ENCODE results near the gene LPP. TPM values are rescaled to one million over a fixed set of nuclear protein-coding genes. Genes with fewer than 3 reads are reported as not detected.

Gene LPP
- total RNA-seq, 1 experiment from 2014 or later: 148 TPM

DNA sequence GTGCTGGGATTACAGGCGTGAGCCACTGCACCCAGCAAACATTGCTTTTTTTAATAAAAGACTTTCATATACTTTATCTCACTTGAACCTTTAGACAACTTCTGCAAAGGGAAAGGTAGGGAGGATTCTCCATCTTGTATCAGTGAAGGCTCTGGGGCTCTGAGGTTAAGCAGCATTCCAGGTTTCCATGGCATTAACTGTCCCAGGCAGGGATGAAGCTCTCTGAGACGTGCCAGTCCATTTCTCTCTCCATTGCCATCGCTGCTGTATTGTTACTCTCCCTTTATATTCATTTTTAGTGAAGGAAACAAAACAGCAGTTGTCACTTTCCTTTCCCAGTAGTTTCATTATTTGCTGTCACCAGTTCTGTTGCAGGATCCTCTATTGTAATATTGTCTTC lies 342.4 kb downstream of the LPP start:
- no TSS peak for BruUV-seq (replicated peaks)
- Histone ChIP-seq H3K27me3 (ENCODE audit: insufficient read depth, low read depth) (no peaks in the 10 kb centered on the region), H3K36me3 (ENCODE audit: low read depth) (0 out of 2 replicates have a peak, but pooled peaks cover 3% of the 10 kb centered on the region), H3K9me3 (ENCODE audit: insufficient read depth, low read depth) (peaks cover 5% of the 10 kb centered on the region; the same call in 1 of the 2 replicates), H3F3A (ENCODE audit: insufficient read depth, low read depth) (0 out of 2 replicates have a peak, but pooled peaks cover 8% of the 10 kb centered on the region), H3K9me2 (ENCODE audit: insufficient read depth) (no peaks in the 10 kb centered on the region), H3K27ac (no peak overlapping the region), H3K4me3 (no peak overlapping the region), H3K4me1 (replicated peaks; ENCODE audit: insufficient read depth) (peaks cover 3% of the 10 kb centered on the region; the same call in 1 of the 2 replicates), H2AFZ (no peak overlapping the region), H4K20me1 (ENCODE audit: insufficient read depth) (no peaks in the 10 kb centered on the region), H3K79me2 (ENCODE audit: low read depth) (peaks cover 4% of the 10 kb centered on the region; the same call in 1 of the 2 replicates), H3K4me2 (no peak overlapping the region)
- TF ChIP-seq EZH2 (IDR thresholded peaks at IDR 0.05; ENCODE audit: low read depth): no peak
- TF ChIP-seq CTCF (conservative IDR thresholded peaks at IDR 0.05): no peak
- intact Hi-C loops (cut with micrococcal nuclease; ENCODE audit: unreplicated experiment): no loop called here
- ChIA-PET POLR2A (ENCODE audit: unreplicated experiment) (no interaction called here), CTCF (no interaction called here)
- DNase-seq: no peak

- CTCF ChIA-PET: interaction anchor here (0.6 kb wide), 1 partner anchor 1051 kb away, joined by 3 read pairs; no protein-coding TSS in a partner anchor
- peaks cover 4% of the 10 kb centered on the region; the same call in 1 of the 2 replicates for H3K79me2 ChIP-seq (ENCODE audit: low read depth)
Measured at GRCh38 chr3:188497021-188497420, 343.1 kb downstream of the LPP start.

GRCh38 chr3:188503647-188504046 lies 349.7 kb downstream of the LPP start:
- intact Hi-C loops (cut with micrococcal nuclease; ENCODE audit: unreplicated experiment): no loop called here
- Histone ChIP-seq H3K9me3 (ENCODE audit: insufficient read depth, low read depth) (peaks cover 19% of the 10 kb centered on the region; the same call in 1 of the 2 replicates), H3K27ac (no peak overlapping the region), H3K4me3 (no peak overlapping the region), H2AFZ (no peak overlapping the region), H3K9me2 (ENCODE audit: insufficient read depth) (no peaks in the 10 kb centered on the region), H3K4me1 (replicated peaks; ENCODE audit: insufficient read depth) (no peaks in the 10 kb centered on the region), H3K4me2 (no peak overlapping the region), H3K79me2 (ENCODE audit: low read depth) (peaks cover 4% of the 10 kb centered on the region; the same call in 1 of the 2 replicates), H3K36me3 (ENCODE audit: low read depth) (0 out of 2 replicates have a peak, but pooled peaks cover 3% of the 10 kb centered on the region), H3F3A (ENCODE audit: insufficient read depth, low read depth) (no peaks in the 10 kb centered on the region; the same call in 1 of the 2 replicates), H3K27me3 (ENCODE audit: insufficient read depth, low read depth) (no peaks in the 10 kb centered on the region), H4K20me1 (ENCODE audit: insufficient read depth) (no peaks in the 10 kb centered on the region)
- TF ChIP-seq EZH2 (IDR thresholded peaks at IDR 0.05; ENCODE audit: low read depth) (no peak), CTCF (conservative IDR thresholded peaks at IDR 0.05) (no peak)
- POLR2A ChIA-PET (ENCODE audit: unreplicated experiment): no interaction called here
- CTCF ChIA-PET: no interaction called here
- no TSS peak for BruUV-seq (replicated peaks)
- DNase-seq: no peak

More at GRCh38 chr3:188497021-188497420, 343.1 kb downstream of the LPP start:
- no peaks in the 10 kb centered on the region for H3K27me3 ChIP-seq (ENCODE audit: insufficient read depth, low read depth)
- no peak overlapping the region for H3K4me3 ChIP-seq
- H3K4me2 ChIP-seq: no peak overlapping the region
- H4K20me1 ChIP-seq (ENCODE audit: insufficient read depth): no peaks in the 10 kb centered on the region
- peaks cover 8% of the 10 kb centered on the region; the same call in 1 of the 2 replicates for H3F3A ChIP-seq (ENCODE audit: insufficient read depth, low read depth)
- intact Hi-C loops (cut with micrococcal nuclease; ENCODE audit: unreplicated experiment): no loop called here
- H3K9me3 ChIP-seq (ENCODE audit: insufficient read depth, low read depth): peaks cover 5% of the 10 kb centered on the region; the same call in 1 of the 2 replicates
- H3K27ac ChIP-seq: no peak overlapping the region
- 0 out of 2 replicates have a peak, but pooled peaks cover 3% of the 10 kb centered on the region for H3K36me3 ChIP-seq (ENCODE audit: low read depth)
- no peaks in the 10 kb centered on the region for H3K9me2 ChIP-seq (ENCODE audit: insufficient read depth)
- no TSS peak for BruUV-seq (replicated peaks)
- no peak for TF ChIP-seq CTCF (conservative IDR thresholded peaks at IDR 0.05)
- TF ChIP-seq EZH2 (IDR thresholded peaks at IDR 0.05; ENCODE audit: low read depth): no peak
- no peak for DNase-seq
- H2AFZ ChIP-seq: no peak overlapping the region
- POLR2A ChIA-PET (ENCODE audit: unreplicated experiment): no interaction called here
- H3K4me1 ChIP-seq (replicated peaks; ENCODE audit: insufficient read depth): no peaks in the 10 kb centered on the region

All from PC-9 (cell line).